DOHH2 (cell line): ENCODE measurements around the gene GNPTG.

ENCODE experiments used
- EZH2phosphoT487 ChIP-seq: fragments of 200-600 bp; sonication (generic); IDR thresholded peaks from 2 replicates; pipeline ENCODE4 v1.6.1; 2017; ENCODE audit warnings: borderline replicate concordance, mild to moderate bottlenecking, antibody characterized with exemption, low read length, moderate library complexity, mixed read lengths
- TF ChIP-seq, protein P1 (sequence below): fragments of 200-600 bp; sonication (generic); IDR thresholded peaks from one replicate; pipeline ENCODE4 v1.5.1; 2014; ENCODE audit warnings: antibody characterized with exemption, mild to moderate bottlenecking, low read depth, low read length; ENCODE audit not compliant: poor library complexity, severe bottlenecking

DNA sequence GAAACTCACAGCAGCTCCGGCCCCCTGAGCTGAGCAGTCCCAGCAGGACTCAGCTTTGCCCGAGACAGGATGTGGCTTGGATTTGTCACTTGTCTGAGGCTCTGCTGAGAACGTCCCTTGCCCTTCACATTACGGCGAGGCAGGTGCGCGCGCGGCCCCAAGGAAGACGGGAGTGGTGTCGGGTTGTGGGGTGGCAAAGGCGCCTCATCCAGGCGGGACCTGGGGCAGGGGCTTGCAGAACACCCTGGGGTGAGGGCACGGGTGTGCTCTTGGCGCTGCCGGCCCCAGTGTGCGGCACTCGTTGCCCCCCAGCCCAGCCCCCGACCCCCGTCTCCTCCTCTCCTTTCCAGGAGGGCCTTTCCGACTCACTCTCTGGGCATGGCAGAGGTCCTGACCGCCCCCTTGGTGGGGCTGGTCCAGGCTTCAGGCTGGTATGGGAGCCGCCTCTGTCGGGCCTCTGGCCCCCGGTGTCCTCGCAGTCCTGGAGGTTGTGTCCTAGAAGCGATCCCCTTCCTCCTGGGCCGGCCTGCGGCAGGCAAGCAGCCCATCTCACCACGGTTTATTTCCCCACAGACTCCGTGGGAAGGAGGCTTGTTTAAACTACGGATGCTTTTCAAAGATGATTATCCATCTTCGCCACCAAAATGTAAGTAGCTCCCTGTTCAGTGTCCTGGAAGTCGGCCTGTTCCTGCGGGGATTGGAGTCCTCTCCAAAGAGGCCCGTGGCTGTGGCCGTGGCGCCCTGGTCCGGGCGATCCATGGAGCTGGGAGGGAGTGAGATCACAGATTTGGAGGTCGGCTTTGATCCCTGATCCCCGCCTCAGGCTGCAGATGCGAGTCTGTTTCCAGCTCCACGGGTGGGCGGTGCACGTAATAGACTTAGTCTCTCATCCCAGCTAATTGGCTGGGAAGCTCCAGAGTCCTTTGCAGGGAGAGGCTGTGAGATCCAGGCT, 36.4 kb upstream of the GNPTG start:
- TF ChIP-seq, protein P1, sequence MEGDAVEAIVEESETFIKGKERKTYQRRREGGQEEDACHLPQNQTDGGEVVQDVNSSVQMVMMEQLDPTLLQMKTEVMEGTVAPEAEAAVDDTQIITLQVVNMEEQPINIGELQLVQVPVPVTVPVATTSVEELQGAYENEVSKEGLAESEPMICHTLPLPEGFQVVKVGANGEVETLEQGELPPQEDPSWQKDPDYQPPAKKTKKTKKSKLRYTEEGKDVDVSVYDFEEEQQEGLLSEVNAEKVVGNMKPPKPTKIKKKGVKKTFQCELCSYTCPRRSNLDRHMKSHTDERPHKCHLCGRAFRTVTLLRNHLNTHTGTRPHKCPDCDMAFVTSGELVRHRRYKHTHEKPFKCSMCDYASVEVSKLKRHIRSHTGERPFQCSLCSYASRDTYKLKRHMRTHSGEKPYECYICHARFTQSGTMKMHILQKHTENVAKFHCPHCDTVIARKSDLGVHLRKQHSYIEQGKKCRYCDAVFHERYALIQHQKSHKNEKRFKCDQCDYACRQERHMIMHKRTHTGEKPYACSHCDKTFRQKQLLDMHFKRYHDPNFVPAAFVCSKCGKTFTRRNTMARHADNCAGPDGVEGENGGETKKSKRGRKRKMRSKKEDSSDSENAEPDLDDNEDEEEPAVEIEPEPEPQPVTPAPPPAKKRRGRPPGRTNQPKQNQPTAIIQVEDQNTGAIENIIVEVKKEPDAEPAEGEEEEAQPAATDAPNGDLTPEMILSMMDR: no peak
- no peak for TF ChIP-seq EZH2phosphoT487
